Measurements from ENCODE around the gene EPN1. TPM values are rescaled to one million over a fixed set of nuclear protein-coding genes. Genes with fewer than 3 reads are reported as not detected.
"Not testable (repeated sequence)": the region's sequence is repeated elsewhere in the genome, so short reads cannot be mapped to it uniquely, and the experiment has no call there.

The EPN1 gene
- total RNA-seq, 2 experiments from 2014 or later: 39.0 to 40.5 TPM

DNA sequence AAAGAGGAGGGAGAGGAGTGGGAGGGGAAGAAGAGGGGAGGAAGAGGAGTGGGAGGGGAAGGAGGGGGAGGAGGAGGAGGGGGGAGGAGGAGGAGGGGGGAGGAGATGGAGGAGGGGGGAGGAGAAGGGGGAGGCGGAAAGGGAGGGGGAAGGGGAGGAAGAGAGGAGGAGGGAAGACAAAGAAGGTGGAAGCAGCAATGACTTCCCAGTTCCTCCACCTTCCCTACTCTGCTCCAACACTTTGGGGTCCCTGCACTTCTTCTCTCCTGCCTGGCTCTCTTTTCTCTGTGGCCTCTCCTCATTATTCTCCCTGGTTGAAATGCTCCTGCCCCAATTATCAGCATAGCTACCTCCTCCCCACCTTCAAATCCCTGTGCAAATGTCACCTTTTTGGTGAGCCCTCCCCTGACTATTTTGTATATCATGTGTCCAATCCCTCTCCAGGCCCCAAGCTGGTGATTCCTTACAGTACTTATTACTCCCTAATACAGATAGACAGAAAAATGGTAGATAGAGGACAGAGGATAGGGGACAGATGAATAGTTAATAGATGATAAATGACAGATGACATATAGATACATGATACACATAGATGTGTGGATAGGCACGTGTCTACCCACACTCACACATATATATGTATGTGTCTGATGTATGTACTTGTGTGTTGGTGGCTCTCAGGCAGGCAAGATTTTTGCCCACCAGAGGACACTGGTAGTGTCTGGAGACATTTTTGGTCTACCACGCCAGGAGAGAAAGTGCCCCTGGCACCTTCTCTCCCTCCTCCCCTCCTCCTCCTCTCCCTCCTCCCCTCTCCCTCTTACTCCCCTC, 38.0 kb downstream of the EPN1 start:
- no peak for ATAC-seq (ENCODE audit: poor library complexity)
- no peak overlapping the region for H3K27ac Mint-ChIP-seq
- peaks cover 19% of the 10 kb centered on the region for H3K27me3 Mint-ChIP-seq
- H3K9me3 Mint-ChIP-seq: peaks cover 6% of the 10 kb centered on the region
- Histone ChIP-seq H3K4me1 (ENCODE audit: insufficient read depth, low read length) (no peaks in the 10 kb centered on the region), H3K4me3 (ENCODE audit: low read length) (no peak overlapping the region), H3K27me3 (ENCODE audit: control insufficient read depth in 1 of 2, insufficient read depth in 2 of 2, low read length in 2 of 2) (peaks cover 8 to 9% of the 10 kb centered on the region in 2 experiments), H3K27ac (ENCODE audit: low read depth in 1 of 2, low read length in 2 of 2) (no peak overlapping the region), H3K9me3 (ENCODE audit: control insufficient read depth in 1 of 2, insufficient read depth in 1 of 2, low read length in 2 of 2) (peaks cover 0 to 5% of the 10 kb centered on the region in 2 experiments), H3K36me3 (ENCODE audit: insufficient read depth, low read length) (no peaks in the 10 kb centered on the region)
- CTCF ChIA-PET: no interaction called here
- POLR2A ChIA-PET: no interaction called here
- DNase-seq: no peak
- TF ChIP-seq, protein P1, sequence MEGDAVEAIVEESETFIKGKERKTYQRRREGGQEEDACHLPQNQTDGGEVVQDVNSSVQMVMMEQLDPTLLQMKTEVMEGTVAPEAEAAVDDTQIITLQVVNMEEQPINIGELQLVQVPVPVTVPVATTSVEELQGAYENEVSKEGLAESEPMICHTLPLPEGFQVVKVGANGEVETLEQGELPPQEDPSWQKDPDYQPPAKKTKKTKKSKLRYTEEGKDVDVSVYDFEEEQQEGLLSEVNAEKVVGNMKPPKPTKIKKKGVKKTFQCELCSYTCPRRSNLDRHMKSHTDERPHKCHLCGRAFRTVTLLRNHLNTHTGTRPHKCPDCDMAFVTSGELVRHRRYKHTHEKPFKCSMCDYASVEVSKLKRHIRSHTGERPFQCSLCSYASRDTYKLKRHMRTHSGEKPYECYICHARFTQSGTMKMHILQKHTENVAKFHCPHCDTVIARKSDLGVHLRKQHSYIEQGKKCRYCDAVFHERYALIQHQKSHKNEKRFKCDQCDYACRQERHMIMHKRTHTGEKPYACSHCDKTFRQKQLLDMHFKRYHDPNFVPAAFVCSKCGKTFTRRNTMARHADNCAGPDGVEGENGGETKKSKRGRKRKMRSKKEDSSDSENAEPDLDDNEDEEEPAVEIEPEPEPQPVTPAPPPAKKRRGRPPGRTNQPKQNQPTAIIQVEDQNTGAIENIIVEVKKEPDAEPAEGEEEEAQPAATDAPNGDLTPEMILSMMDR (IDR thresholded peaks at IDR 0.05): no peak
- intact Hi-C loops (cut with DNase I, micrococcal nuclease): no loop called here
- no peak overlapping the region for H3K4me3 Mint-ChIP-seq
- H3K4me1 Mint-ChIP-seq (ENCODE audit: low read depth): peaks cover 7% of the 10 kb centered on the region
- H3K36me3 Mint-ChIP-seq (ENCODE audit: low read depth): no peaks in the 10 kb centered on the region

DNA sequence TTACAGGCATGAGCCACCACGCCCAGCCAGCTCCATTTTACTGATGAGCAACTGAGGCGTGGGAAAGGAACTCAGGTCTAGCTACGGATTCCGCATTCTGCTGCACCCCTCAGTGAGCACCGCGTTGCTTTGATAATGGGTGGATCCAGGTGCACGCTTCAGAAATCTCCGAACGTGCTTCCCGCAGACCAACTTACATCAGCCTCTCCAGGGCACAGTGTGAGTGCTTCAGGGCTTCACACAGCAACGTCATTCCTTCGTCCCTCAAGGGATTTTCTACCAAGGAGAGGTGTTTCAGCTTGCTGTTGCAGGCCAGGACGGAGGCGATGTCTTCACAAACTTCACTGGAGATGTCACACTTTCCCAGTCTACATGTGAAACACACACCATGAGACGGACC, 41.5 kb downstream of the EPN1 start:
- H3K27ac Mint-ChIP-seq: no peak overlapping the region
- H3K27me3 Mint-ChIP-seq: peaks cover 53% of the 10 kb centered on the region
- no peak overlapping the region for H3K4me3 Mint-ChIP-seq
- H3K4me1 Mint-ChIP-seq (ENCODE audit: low read depth): peaks cover 7% of the 10 kb centered on the region
- ChIA-PET CTCF (interaction anchor here (0.7 kb wide), 1 partner anchor 515 kb away, joined by 3 read pairs; no protein-coding TSS in a partner anchor), POLR2A (no interaction called here)
- DNase-seq (no peak), ATAC-seq (ENCODE audit: poor library complexity) (no peak)
- no peaks in the 10 kb centered on the region for H3K36me3 Mint-ChIP-seq (ENCODE audit: low read depth)
- H3K27ac ChIP-seq (ENCODE audit: low read depth in 1 of 2, low read length in 2 of 2): no peak overlapping the region
- intact Hi-C loops (cut with DNase I, micrococcal nuclease): no loop called here
- H3K4me3 ChIP-seq (ENCODE audit: low read length): no peak overlapping the region
- H3K36me3 ChIP-seq (ENCODE audit: insufficient read depth, low read length): no peaks in the 10 kb centered on the region
- peaks cover 4 to 15% of the 10 kb centered on the region in 2 experiments for H3K9me3 ChIP-seq (ENCODE audit: control insufficient read depth in 1 of 2, insufficient read depth in 1 of 2, low read length in 2 of 2)
- TF ChIP-seq, protein P1 (IDR thresholded peaks at IDR 0.05): no peak
- peaks cover 6% of the 10 kb centered on the region for H3K9me3 Mint-ChIP-seq
- H3K4me1 ChIP-seq (ENCODE audit: insufficient read depth, low read length): no peaks in the 10 kb centered on the region
- peaks cover 20% of the 10 kb centered on the region in 2 experiments for H3K27me3 ChIP-seq (ENCODE audit: control insufficient read depth in 1 of 2, insufficient read depth in 2 of 2, low read length in 2 of 2)

GRCh38 chr19:55717251-55717650, 42.2 kb downstream of the EPN1 start:
- H3K4me3 Mint-ChIP-seq: no peak overlapping the region
- peaks cover 0 to 20% of the 10 kb centered on the region in 2 experiments for H3K9me3 ChIP-seq (ENCODE audit: control insufficient read depth in 1 of 2, insufficient read depth in 1 of 2, low read length in 2 of 2)
- H3K27me3 Mint-ChIP-seq: peaks cover 60% of the 10 kb centered on the region
- no peaks in the 10 kb centered on the region for H3K4me1 ChIP-seq (ENCODE audit: insufficient read depth, low read length)
- H3K9me3 Mint-ChIP-seq: peaks cover 11% of the 10 kb centered on the region
- POLR2A ChIA-PET: no interaction called here
- no peaks in the 10 kb centered on the region for H3K36me3 ChIP-seq (ENCODE audit: insufficient read depth, low read length)
- H3K27ac ChIP-seq (ENCODE audit: low read depth in 1 of 2, low read length in 2 of 2): no peak overlapping the region
- intact Hi-C loops (cut with DNase I, micrococcal nuclease): no loop called here
- no peak overlapping the region for H3K27ac Mint-ChIP-seq
- TF ChIP-seq, protein P1 (IDR thresholded peaks at IDR 0.05): no peak
- H3K36me3 Mint-ChIP-seq (ENCODE audit: low read depth): no peaks in the 10 kb centered on the region
- peaks cover 7% of the 10 kb centered on the region for H3K4me1 Mint-ChIP-seq (ENCODE audit: low read depth)
- H3K27me3 ChIP-seq (ENCODE audit: control insufficient read depth in 1 of 2, insufficient read depth in 2 of 2, low read length in 2 of 2): peaks cover 20 to 23% of the 10 kb centered on the region in 2 experiments
- no peak overlapping the region for H3K4me3 ChIP-seq (ENCODE audit: low read length)
- no peak for DNase-seq
- CTCF ChIA-PET: no interaction called here
- no peak for ATAC-seq (ENCODE audit: poor library complexity)

DNA sequence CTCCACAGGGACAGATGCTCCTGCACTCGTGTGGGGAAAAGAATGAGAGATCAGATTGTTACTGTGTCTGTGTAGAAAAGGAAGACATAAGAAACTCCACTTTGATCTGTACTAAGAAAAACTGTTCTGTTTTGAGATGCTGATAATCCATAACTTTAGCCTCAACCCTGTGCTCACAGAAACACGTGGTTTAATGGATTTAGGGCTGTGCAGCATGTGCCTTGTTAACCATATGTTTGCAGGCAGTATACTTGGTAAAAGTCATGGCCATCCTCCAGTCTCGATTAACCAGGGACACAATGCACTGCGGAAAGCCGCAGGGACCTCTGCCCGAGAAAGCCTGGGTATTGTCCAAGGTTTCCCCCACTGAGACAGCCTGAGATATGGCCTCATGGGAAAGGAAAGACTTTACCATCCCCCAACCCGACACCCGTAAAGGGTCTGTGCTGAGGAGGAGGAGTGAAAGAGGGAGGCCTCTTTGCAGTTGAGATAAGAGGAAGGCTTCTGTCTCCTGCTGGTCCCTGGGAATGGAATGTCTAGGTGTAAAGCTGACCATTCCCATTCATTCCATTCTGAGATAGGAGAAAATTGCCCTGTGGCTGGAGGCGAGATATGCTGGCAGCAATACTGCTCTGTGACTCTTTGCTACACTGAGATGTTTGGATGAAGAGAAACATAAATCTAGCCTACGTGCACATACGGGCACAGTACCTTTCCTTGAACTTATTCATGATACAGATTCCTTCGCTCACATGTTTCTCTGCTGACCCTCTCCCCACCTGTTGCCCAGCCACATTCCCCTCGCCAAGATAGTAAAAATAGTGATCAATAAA, 43.1 kb downstream of the EPN1 start:
- ATAC-seq (ENCODE audit: poor library complexity); H3K4me3 ChIP-seq (ENCODE audit: low read length); intact Hi-C loops (cut with DNase I, micrococcal nuclease); H3K27ac Mint-ChIP-seq; H3K4me3 Mint-ChIP-seq; POLR2A ChIA-PET; H3K4me1 Mint-ChIP-seq (ENCODE audit: low read depth); H3K36me3 ChIP-seq (ENCODE audit: insufficient read depth, low read length); H3K4me1 ChIP-seq (ENCODE audit: insufficient read depth, low read length); H3K36me3 Mint-ChIP-seq (ENCODE audit: low read depth); DNase-seq; H3K9me3 Mint-ChIP-seq; H3K27ac ChIP-seq (ENCODE audit: low read depth in 1 of 2, low read length in 2 of 2); CTCF ChIA-PET: not testable (repeated sequence)
- peaks cover 0 to 20% of the 10 kb centered on the region in 2 experiments for H3K9me3 ChIP-seq (ENCODE audit: control insufficient read depth in 1 of 2, insufficient read depth in 1 of 2, low read length in 2 of 2)
- peaks cover 20 to 23% of the 10 kb centered on the region in 2 experiments for H3K27me3 ChIP-seq (ENCODE audit: control insufficient read depth in 1 of 2, insufficient read depth in 2 of 2, low read length in 2 of 2)
- H3K27me3 Mint-ChIP-seq: peaks cover 69% of the 10 kb centered on the region

All from CD4-positive, alpha-beta T cell (primary cell).